Stimulated activated CD4-positive, alpha-beta T cell treated with anti-CD3 and anti-CD28 coated beads, Interleukin-12 subunit alpha, Interleukin-12 subunit beta, amount 100 ng/mL, for 4 hours (primary cell): ENCODE measurements around the gene DEFB123.

Experiments
- DNase-seq: peaks from one replicate; pipeline ENCODE4 v3.0.0-alpha.2; 2020

Gene DEFB123

DNA sequence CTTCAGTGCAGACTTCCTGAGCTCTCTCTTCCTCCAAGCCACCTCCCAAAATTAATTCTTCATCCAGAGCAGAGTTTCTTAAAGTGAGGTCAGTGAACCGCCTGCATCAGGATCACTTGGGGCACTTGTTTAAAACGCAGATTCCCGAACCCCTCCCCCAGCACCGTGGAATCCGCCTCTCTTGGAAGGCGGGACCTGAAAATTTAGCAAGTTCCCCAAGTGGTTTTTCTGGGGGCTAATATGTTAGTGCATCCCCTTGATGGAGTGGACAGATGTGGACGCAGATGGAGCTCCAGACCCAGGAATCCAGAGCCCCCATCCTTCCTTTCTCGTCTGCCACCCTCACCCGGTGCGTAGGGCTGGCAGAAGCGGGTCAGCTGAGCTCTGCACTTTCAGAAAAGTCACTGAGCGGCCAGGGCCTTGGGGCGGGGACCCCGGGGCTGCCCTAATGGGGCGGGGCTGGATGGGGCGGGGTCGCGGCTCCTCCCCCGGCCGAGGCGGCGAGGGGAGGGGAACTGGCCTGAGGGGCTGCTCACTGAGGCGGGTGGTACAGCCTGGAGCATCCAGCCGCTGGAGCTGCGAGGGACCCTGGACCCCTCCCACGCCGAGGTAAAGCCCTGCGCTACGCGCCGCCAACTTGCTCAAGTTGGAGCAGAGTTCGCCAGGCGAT, 34.5 kb downstream of the DEFB123 start, which contains the start of the genes DEFB124 and REM1:
DEFB124 (minus strand) TSS at position 370 of the 670 bp plus-strand sequence. CDS start 2,114 bp downstream, outside the sequence.
REM1 (plus strand) TSS at position 531 of the 670 bp plus-strand sequence. CDS start 1,158 bp downstream, outside the sequence.
- DNase-seq = no peak

DNA sequence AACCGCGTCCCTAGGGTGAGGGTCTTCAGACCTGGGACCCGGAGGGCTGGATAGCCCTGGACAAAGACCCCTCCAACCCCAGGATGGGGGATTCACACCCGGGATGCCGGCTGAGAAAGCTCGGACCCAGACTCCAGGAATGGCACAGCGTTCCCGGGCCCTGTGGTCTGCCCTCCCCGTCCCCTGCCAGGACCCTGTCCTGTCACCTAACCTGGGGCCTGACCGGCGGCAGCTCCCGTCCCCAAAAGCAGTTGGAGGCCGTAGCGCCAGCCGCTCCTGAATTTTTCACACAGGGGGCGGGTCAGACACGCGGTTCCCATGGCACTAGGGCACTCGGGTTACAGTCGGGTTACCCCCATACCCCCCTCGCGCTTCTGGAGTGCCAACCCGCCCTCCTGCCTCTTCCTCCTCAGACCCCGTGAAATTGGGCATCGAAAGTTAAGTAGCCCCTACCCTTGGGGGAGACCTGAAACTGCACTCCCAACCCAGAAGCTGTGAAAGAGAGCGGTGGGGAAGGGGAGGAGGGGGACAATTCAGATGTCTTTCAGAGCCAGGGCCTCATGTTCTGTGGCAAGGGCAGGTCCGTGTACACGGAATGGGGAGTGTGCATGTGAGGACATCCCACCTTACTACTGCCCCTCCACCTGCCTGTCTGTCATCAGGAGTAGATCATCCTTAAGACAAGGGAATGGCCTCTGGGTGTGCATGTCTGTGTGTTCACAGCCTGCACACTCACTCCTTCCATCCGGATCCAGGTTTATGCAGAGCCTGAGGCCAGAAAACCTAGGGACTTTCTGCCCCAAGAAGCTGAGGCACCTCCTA, 35.3 kb downstream of the DEFB123 start:
- DNase-seq = no peak

DNA sequence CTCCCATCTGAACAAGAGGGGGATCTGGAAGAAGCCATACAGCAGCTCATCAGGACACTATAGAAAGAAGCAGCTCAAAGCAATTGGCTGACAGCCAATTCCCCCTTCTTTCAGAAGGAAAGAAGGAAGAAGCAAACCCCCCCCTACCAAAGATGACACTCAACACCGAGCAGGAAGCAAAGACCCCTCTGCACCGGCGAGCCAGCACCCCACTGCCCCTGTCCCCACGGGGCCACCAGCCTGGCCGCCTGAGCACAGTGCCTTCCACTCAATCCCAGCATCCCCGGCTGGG, 35.8 kb downstream of the DEFB123 start:
- no peak for DNase-seq

DNA sequence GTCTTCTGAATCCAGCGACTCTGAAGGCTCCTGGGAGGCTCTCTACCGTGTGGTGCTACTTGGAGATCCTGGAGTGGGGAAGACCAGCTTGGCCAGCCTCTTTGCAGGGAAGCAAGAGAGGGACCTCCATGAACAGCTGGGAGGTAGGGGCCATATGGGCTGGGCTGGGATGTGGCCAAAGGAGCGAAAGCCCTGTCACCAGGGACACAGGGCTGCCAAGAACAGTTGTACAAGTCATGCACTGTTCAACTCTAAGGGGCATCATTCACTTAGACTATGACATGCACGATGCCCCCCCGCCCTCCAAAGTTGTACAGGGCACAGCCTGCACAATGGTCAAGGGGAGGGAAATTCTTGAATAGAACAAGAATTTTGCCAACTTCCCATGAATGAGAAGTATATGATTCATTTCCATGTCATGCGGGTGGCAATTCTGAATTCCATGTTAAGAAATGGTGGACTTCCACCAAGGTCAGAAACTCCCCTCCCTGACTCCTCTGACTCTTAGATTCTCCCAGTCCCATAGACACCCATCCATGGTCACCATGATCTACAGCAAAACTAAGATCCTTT, 36.3 kb downstream of the DEFB123 start:
- DNase-seq = no peak

DNA sequence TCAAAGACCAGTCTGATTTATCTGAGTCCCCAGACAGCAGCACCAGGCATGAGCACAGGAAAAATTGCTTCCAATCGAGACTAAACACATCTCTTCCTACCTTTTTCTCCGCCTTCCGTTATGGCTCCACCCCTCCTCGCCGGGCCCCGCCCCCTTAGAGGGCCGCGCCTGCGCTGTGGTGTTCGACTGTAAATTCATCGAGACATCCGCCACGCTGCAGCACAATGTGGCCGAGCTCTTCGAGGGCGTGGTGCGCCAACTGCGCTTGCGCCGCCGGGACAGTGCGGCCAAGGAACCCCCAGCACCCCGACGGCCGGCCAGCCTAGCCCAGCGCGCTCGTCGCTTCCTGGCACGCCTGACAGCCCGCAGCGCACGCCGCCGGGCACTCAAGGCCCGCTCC, 43.6 kb downstream of the DEFB123 start:
- no peak for DNase-seq

DNA sequence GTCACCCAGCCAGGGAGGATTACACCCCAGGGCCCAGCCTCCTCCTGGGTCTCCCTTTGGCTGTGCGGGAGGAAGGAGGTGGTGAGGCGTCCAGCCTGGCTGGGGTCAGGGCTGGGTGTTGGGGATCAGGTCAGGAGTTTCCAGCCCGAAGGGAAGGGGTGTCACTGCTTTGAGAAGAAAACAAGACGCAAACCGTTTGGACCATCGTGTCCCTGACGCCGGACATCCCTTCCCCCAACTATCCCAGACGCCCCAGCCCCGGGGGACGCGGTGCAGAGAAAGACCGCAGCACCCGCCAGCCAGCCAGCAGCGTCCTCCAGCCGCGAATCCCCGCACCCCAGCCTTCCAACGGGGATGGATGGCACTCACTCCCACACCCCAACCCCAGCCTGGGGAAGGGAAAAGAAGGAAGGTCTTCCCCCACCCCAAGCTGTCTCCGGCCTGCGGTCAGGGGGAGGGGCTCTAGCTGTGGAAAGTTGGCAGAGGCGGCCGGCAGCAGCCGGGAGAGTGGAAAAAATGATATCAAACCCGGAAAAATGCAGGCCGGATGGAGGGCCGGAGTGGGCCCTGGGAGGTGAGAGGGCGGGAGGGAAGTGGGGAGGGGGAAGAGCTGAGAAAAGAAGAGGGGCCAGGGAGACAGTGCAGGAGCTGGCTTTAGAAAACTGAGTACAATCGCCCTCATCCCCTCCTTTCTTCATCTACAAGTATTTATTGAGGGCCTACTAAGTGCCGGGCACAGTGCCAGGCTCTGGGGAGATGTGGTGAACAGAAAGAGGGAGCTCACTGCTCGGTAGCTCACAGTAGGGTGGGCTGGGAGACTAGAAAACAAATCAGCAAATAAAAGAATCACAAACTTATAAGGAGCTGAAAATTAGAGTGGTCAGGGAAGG, 45.3 kb downstream of the DEFB123 start:
- DNase-seq = no peak

DNA sequence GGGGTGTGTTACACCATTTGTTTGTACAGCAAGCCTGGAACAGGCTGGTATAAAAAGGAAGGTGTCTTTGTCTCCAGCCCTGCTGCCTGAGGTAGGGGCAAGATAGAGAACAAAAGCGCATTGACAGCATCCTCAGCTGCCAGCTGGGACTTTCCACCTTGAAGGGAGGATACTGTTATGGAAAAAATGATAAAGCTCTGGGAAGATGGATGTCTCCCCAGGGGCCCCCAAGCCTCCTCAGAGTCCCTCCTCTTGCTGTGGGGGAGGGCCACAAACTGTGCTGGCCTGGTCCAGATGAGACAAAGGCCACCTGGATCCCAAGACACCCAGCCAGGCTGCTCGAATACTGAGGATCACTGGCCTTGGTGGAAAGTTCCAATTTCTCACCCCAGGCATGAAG, 47.7 kb downstream of the DEFB123 start:
- DNase-seq = no peak

DNA sequence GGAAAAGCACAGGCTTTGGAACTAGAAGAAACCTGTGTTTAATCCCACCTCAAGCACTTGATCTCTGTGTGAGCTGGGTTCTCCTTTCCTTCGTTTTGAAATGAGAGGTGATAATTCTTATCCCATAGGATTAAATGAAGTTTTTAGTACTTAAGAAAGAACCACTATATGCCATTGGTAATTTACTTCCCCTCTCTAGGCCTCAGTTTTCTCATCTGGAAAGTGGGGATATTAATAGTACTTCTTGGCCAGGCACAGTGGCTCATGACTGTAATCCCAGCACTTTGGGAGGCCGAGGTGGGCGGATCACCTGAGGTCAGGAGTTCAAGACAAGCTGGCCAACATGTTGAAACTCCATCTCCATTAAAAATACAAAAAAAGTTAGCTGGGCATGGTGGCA, 48.7 kb downstream of the DEFB123 start:
- DNase-seq = no peak

DNA sequence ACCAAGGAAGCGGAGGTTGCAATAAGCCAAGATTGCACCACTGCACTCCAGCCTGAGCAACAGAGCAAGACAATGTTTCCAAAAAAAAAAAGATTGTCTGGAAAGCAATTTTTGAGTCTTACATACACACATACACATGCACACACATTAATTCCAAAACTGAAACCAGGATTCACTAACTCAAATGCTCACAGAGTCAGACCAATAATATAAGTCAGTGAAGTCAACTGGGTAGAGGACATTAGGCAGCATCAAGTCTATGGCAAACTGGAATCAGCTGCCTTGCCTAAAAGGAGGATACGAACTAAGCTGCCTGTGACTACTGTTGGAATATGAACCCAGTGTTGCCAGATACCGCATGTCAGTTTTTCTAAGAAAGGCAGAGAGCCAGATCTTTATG, 50.3 kb downstream of the DEFB123 start:
- DNase-seq = no peak

DNA sequence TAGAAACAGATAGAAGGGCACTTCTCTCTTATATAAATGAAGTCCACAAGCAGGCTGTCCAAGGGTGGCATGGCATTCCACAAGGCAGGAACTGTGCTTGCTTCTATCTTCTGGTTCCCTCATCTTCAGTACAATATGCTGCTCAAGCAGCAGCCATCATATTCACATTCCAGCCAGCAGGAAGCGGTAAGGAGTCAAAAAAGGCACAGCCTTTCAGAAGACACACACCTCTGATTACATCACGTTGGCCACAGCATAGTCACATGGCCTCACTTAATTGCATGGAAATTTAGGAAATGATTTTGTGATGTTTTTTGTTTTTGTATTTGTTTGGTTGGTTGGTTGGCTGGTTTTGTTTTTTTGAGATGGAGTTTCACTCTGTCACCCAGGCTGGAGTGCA, 53.7 kb downstream of the DEFB123 start:
- no peak for DNase-seq

DNA sequence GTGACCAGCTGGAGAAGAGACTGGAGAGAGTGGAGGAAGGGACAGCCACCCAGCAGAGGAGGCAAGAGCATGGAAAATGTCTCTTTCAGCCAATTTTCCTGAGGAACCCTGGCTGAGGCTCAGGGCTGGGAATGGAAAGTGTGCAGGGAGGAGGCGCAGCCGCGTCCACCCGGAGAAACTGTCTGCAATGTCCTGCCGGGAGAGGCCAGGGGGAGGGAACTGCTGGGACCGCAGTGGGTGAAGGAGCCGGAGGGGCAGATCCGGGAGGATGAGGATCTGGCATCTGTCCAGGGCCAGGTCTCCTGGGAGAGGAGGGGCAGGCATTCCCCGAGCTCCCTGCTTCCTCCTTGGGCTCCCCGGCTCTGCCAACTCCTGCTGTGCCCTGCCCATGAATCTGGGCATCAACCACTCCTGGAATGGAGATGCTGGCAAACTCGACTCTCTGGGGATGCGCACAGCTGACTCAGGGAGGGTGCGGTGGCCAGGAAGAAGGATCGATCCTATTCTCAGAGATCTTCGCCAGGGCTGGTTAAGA, 56.4 kb downstream of the DEFB123 start:
- DNase-seq = no peak

DNA sequence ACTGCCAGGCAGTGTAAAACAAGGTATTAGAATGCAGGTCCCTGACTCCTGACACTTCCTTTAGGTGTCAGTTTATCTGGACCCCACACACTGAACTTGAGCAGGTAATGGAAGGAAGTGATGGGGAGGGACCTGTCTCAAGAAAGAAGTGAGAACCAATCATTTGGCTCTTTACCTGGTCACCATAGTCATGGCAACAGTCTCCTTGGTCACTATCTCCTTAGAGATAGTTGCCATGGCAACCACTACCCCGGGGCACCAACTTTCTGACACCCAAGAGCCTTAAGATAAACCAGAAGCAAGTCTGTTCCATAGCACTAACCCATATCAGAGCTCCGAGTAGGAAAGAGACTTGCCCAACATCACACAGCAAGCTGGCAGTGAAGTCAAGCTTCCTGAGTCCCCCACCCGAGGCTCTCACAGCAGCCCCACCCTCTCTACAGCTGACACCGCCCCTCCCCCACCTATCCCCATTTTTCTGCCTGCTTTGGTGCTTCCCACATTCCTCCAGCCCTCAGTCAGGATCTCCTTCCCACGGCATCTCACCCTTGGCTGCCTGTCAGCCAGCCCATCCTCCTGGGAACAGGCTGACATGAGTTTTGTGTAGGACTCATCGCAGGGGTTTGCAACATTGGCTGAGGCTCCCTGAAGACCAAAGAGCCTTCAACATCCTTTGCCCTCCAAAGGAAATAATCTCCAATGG, 57.6 kb downstream of the DEFB123 start:
- DNase-seq = no peak
